Endothelial cell of umbilical vein (primary cell): ENCODE measurements around the gene DAB2. TPM values are rescaled to one million over a fixed set of nuclear protein-coding genes. Genes with fewer than 3 reads are reported as not detected.

Source experiments
- BruUV-seq: library from RNA; stranded (reverse); fragments of 400-500 nt; replicated peaks from 2 replicates; lab custom pipeline; 2021; lab: Mats Ljungman, UMichigan
- CTCF ChIA-PET: fragments of 300-600, 350-600 bp; sonication (Branson Sonifier 250); formaldehyde crosslinking; loops from one replicate; lab custom pipeline; 2021; ENCODE audit warnings: antibody characterized with exemption, inconsistent platforms; lab: Charles Lee
- POLR2A ChIA-PET: fragments of 300-600, 350-600 bp; sonication (Branson Sonifier 250); formaldehyde crosslinking; loops from one replicate; lab custom pipeline; 2021; ENCODE audit warnings: antibody characterized with exemption, inconsistent platforms; lab: Charles Lee
- DNase-seq: peaks from one replicate; pipeline ENCODE4 v3.0.0-alpha.2; 2011; ENCODE audit warnings: low read depth, low spot score
- FAIRE-seq: peaks from 2 replicates; lab custom pipeline; 2011; peaks lifted over from hg19 to GRCh38; lab: Jason Lieb, UNC
- H2AFZ ChIP-seq: 2 replicates; pipeline ENCODE4 v1.6.0; 2012; ENCODE audit warnings: low read depth, low read length, control low read depth, inconsistent platforms
- H3K27ac ChIP-seq: 2 replicates; pipeline ENCODE4 v1.5.1; 2011; ENCODE audit warnings: low read depth, mild to moderate bottlenecking, control low read depth, low read length, moderate library complexity; ENCODE audit not compliant: insufficient read depth
- H3K27me3 ChIP-seq, 2 experiments: 2 replicates each; pipeline versions ENCODE4 v1.6.0 to v1.6.1; 2011; ENCODE audit warnings: low read length in 2 of 2, mixed read lengths in 1 of 2; ENCODE audit not compliant: control insufficient read depth in 2 of 2, insufficient read depth in 2 of 2
- H3K36me3 ChIP-seq, 2 experiments: 2 replicates in 1 of 2; 3 replicates in 1 of 2; pipeline ENCODE4 v1.5.1; 2011; ENCODE audit warnings: low read length in 2 of 2, mild to moderate bottlenecking in 1 of 2, moderate library complexity in 1 of 2; ENCODE audit not compliant: control insufficient read depth in 2 of 2, insufficient read depth in 2 of 2; ENCODE audit errors: extremely low read depth in 1 of 2
- H3K4me1 ChIP-seq: 3 replicates; pipeline ENCODE4 v1.5.1; 2011; ENCODE audit warnings: mild to moderate bottlenecking, low read length; ENCODE audit not compliant: control insufficient read depth, insufficient read depth; ENCODE audit errors: extremely low read depth
- H3K4me2 ChIP-seq: 2 replicates; pipeline ENCODE4 v1.6.1; 2011; ENCODE audit warnings: low read length, control low read depth, mixed read lengths; ENCODE audit not compliant: insufficient read depth
- H3K4me3 ChIP-seq, 3 experiments: fragments of 200-600 bp in 1 of 3; sonication (generic), shearing (Covaris generic) in 1 of 3; replicated peaks in 1 of 3; 2 replicates each; pipeline ENCODE4 v1.5.1; 2011 to 2016; ENCODE audit warnings: control low read depth in 3 of 3, low read length in 3 of 3, mild to moderate bottlenecking in 2 of 3, inconsistent platforms in 1 of 3, low read depth in 1 of 3, moderate library complexity in 1 of 3; ENCODE audit not compliant: insufficient read depth in 1 of 3
- H3K79me2 ChIP-seq: 2 replicates; pipeline ENCODE4 v1.6.0; 2012; ENCODE audit warnings: low read length, inconsistent platforms; ENCODE audit not compliant: control insufficient read depth, insufficient read depth
- H3K9ac ChIP-seq: replicated peaks from 2 replicates; pipeline ENCODE3; 2011; ENCODE audit warnings: low read length, control low read depth; ENCODE audit not compliant: insufficient read depth; ENCODE audit errors: extremely low read depth
- H3K9me1 ChIP-seq: replicated peaks from 3 replicates; pipeline ENCODE4 v1.6.0; 2011; ENCODE audit warnings: mild to moderate bottlenecking, low read length; ENCODE audit not compliant: control insufficient read depth, insufficient read depth; ENCODE audit errors: extremely low read depth
- H3K9me3 ChIP-seq: replicated peaks from 2 replicates; pipeline ENCODE4 v1.5.1; 2012; ENCODE audit warnings: low read length, inconsistent platforms; ENCODE audit not compliant: control insufficient read depth, insufficient read depth
- H4K20me1 ChIP-seq: replicated peaks from 2 replicates; pipeline ENCODE3; 2011; ENCODE audit warnings: mild to moderate bottlenecking, low read length; ENCODE audit not compliant: control insufficient read depth, insufficient read depth; ENCODE audit errors: extremely low read depth
- EZH2 ChIP-seq: IDR thresholded peaks from 2 replicates; pipeline ENCODE4 v1.6.1; 2012; ENCODE audit warnings: borderline replicate concordance, low read depth, mild to moderate bottlenecking, moderate library complexity, low read length, inconsistent platforms; ENCODE audit not compliant: severe bottlenecking
- FOS ChIP-seq: IDR thresholded peaks from 2 replicates; pipeline ENCODE4 v1.6.1; 2011; ENCODE audit warnings: mild to moderate bottlenecking, low read length, moderate library complexity, borderline replicate concordance; ENCODE audit not compliant: insufficient read depth
- GATA2 ChIP-seq: IDR thresholded peaks from 2 replicates; pipeline ENCODE4 v1.7.0; 2011; ENCODE audit warnings: low read depth, mild to moderate bottlenecking, moderate library complexity, mixed read lengths, low read length; ENCODE audit not compliant: insufficient read length, insufficient read depth
- JUN ChIP-seq: IDR thresholded peaks from 2 replicates; pipeline ENCODE4 v1.6.1; 2011; ENCODE audit warnings: borderline replicate concordance, low read depth; ENCODE audit not compliant: insufficient read length, insufficient read depth
- MAX ChIP-seq: IDR thresholded peaks from 2 replicates; pipeline ENCODE4 v1.6.1; 2011; ENCODE audit not compliant: insufficient read depth, insufficient read length
- MYC ChIP-seq: IDR thresholded peaks from one replicate; pipeline ENCODE4 v1.6.1; 2011; ENCODE audit warnings: mild to moderate bottlenecking, low read depth, low read length
- POLR2A ChIP-seq: IDR thresholded peaks from 2 replicates; pipeline ENCODE4 v1.6.1; 2012; ENCODE audit warnings: low read depth, mild to moderate bottlenecking, control low read depth, low read length
- POLR2AphosphoS5 ChIP-seq: IDR thresholded peaks from 2 replicates; pipeline ENCODE4 v1.6.1; 2012; ENCODE audit warnings: low read depth, mild to moderate bottlenecking, control low read depth, low read length, moderate library complexity; ENCODE audit not compliant: insufficient read depth
- dilution Hi-C: fragments of 300-500 bp; cut with MboI; formaldehyde crosslinking; loops from one replicate; pipeline ENCODE4 v1.15.0; 2019; ENCODE audit warnings: low sequenced_read_pairs; ENCODE audit not compliant: extremely low pct_ligation_motif_present
- intact Hi-C: fragments of 100-400 bp; cut with micrococcal nuclease; formaldehyde crosslinking; loops from one replicate; pipeline ENCODE4 v1.10.0; 2022
- polyA plus RNA-seq, 4 experiments: library from polyadenylated mRNA; depleted of rRNA in 3 of 4; stranded (reverse) in 3 of 4; unstranded in 1 of 4; fragments of >200 nt; gene quantifications; 2 replicates each; pipeline versions ENCODE4 v1.2.1 to v1.2.3, GENCODE V29; 2011 to 2012; ENCODE audit warnings: missing spikeins in 1 of 4
- total RNA-seq: library from RNA; stranded (reverse); gene quantifications from 2 replicates; pipeline ENCODE4 v1.2.3, GENCODE V29; 2021
- TF ChIP-seq, protein P1 (sequence below), 2 donors: IDR thresholded peaks; 1 replicate in 1 of 2; 2 replicates in 1 of 2; pipeline ENCODE4 v1.5.1; 2011; ENCODE audit warnings: low read length in 2 of 2, mild to moderate bottlenecking in 2 of 2, moderate library complexity in 2 of 2, control low read depth in 1 of 2, inconsistent platforms in 1 of 2, low read depth in 1 of 2; ENCODE audit not compliant: insufficient read depth in 1 of 2; ENCODE audit errors: extremely low read depth in 1 of 2

The DAB2 gene
- total and polyA plus RNA-seq, 2 donors (not counting 3 experiments of a cell fraction or from before 2014, with no cell fraction given) = 168 to 283 TPM

- H3K4me1 ChIP-seq = peaks cover 25% of the 10 kb centered on the region
- H4K20me1 ChIP-seq = peaks cover 2% of the 10 kb centered on the region
- no peak overlapping the region for H3K4me3 ChIP-seq
- ChIA-PET POLR2A (interaction anchor here (1.6 kb wide), 1 partner anchor 14 kb away, joined by 4 read pairs; no protein-coding TSS in a partner anchor), CTCF (interaction anchor here (1.2 to 10.1 kb wide), 7 partner anchors 17 to 175 kb away, joined by 3 to 97 read pairs (median 4); partner anchors contain the start of gene DAB2)
- FAIRE-seq (no peak), DNase-seq (no peak)
- H3K9ac ChIP-seq = no peak overlapping the region
- dilution Hi-C loops (no loop called here), intact Hi-C loops (no loop called here)
- no peaks in the 10 kb centered on the region for H3K9me1 ChIP-seq
- H2AFZ ChIP-seq = no peak overlapping the region
- BruUV-seq = no TSS peak
- TF ChIP-seq MAX (no peak), JUN (no peak), POLR2AphosphoS5 (no peak), EZH2 (no peak), GATA2 (no peak), FOS (no peak), POLR2A (no peak), MYC (no peak)
- TF ChIP-seq, protein P1, sequence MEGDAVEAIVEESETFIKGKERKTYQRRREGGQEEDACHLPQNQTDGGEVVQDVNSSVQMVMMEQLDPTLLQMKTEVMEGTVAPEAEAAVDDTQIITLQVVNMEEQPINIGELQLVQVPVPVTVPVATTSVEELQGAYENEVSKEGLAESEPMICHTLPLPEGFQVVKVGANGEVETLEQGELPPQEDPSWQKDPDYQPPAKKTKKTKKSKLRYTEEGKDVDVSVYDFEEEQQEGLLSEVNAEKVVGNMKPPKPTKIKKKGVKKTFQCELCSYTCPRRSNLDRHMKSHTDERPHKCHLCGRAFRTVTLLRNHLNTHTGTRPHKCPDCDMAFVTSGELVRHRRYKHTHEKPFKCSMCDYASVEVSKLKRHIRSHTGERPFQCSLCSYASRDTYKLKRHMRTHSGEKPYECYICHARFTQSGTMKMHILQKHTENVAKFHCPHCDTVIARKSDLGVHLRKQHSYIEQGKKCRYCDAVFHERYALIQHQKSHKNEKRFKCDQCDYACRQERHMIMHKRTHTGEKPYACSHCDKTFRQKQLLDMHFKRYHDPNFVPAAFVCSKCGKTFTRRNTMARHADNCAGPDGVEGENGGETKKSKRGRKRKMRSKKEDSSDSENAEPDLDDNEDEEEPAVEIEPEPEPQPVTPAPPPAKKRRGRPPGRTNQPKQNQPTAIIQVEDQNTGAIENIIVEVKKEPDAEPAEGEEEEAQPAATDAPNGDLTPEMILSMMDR (IDR thresholded peaks at IDR 0.05; ENCODE audit: extremely low read depth in 1 of 2, insufficient read depth in 1 of 2, low read depth in 1 of 2, low read length in 2 of 2) = no peak
- H3K27me3 ChIP-seq = no peaks in the 10 kb centered on the region
- no peak overlapping the region for H3K27ac ChIP-seq
- H3K79me2 ChIP-seq = peaks cover 61% of the 10 kb centered on the region
- peaks cover 17 to 30% of the 10 kb centered on the region in 2 experiments for H3K36me3 ChIP-seq
- no peak overlapping the region for H3K4me2 ChIP-seq
- H3K9me3 ChIP-seq = no peaks in the 10 kb centered on the region
These were observed 27.9 kb downstream of the DAB2 start for GRCh38 chr5:39396843-39397242.
